Stimulated activated naive CD4-positive, alpha-beta T cell (primary cell): ENCODE results near the gene FBXO38.

Source experiments
- DNase-seq, 6 experiments: peaks; one replicate each; lab custom pipeline; 2025; lab: John Stamatoyannopoulos, UW

The FBXO38 gene

DNA sequence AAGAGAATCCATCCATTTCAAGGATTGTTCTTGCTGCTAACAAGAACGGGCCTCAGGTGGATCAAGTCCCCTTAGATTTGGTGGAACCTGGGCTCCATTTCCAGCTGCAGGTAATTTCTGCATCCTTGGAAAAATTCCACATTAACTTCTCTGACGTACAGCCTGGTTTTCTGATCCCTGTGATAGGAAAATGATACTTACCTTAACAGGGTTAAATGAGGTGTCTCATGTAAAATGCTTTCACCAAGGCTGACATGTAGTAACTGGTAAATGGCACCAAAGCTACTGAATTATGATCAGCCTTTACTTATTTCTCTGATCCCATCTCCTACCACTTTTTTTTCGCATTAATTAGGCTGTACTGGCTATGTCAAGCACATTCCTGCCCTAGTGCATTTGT lies 93.7 kb downstream of the FBXO38 start:
- no peak for DNase-seq

GRCh38 chr5:148482196-148482595 lies 98.4 kb downstream of the FBXO38 start:
- DNase-seq, result no peak

- DNase-seq, result peak in 5 of 6 experiments; percentile 14 to 44 (median 32)
Measured at GRCh38 chr5:148482697-148483462, 99.1 kb downstream of the FBXO38 start.

DNA sequence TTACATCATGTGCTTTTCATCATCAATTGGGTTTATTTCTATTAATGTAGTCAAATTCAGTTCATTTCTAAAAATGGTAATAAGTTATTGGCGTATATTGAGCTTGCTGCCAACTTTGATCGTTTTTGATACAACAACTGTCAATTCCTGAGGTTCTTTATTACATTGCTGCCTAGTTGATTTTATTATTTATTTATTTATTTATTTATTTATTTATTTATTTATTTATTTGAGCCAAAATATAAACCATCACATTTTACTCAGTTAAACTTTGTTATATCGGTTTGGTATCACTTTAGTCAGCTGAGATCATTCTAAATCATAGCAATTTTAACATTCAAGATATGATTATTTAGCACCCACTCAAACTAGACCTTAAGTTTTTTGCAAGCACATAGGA lies 100.0 kb downstream of the FBXO38 start:
- DNase-seq, result no peak

GRCh38 chr5:148484651-148485050 lies 100.9 kb downstream of the FBXO38 start:
- DNase-seq, result no peak

DNA sequence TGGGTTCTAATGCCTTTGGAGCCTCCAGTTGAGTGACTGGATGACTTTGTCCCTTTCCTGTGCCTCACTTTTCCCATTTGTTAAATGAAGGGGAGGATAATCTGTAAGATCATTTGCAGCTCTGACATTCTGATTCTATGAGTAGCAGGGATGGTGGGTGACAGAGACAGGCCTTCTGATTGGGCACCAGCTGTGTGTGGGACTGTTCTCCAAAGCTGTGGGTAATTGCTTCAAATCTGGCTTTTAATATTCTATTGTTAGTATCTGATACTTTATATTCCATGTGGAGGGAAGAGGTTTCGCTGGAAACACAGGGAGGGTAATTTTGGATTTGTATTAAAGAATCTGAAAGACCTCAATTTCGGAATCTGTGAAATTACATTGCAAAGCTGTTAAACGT lies 102.7 kb downstream of the FBXO38 start:
- no peak for DNase-seq

GRCh38 chr5:148488757-148489156 lies 105.0 kb downstream of the FBXO38 start:
- no peak for DNase-seq

GRCh38 chr5:148491015-148491792 lies 107.4 kb downstream of the FBXO38 start:
- no peak for DNase-seq

GRCh38 chr5:148491793-148492184 lies 108.0 kb downstream of the FBXO38 start:
- no peak for DNase-seq

DNA sequence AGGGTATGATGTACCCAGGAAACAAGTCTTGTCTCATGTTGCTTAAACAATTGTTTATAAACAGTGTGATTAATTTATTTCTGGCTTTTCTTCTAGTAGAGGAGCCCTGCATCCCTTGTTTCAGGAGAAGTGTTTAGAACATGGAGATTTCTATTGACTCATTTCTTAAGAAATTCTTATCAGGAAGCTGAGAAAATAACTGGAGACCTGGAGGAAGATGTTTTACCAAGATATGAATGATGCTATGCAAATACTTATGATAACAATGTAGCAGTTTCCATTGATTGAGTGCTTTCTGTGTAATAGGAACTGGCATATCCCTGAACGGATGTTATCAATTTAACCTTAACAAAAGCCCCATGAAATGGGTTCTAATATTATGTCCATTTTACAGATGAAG lies 108.6 kb downstream of the FBXO38 start:
- no peak for DNase-seq
